Neuronal stem cell (in vitro differentiated cells): ENCODE results near the gene UBAC2.

Source experiments
- DNase-seq: peaks from one replicate; pipeline ENCODE4 v3.0.0-alpha.2; 2013; ENCODE audit warnings: low spot score
- H2AFZ ChIP-seq: one replicate; pipeline ENCODE4 v1.6.1; 2013; ENCODE audit warnings: mild to moderate bottlenecking, low read length, inconsistent platforms
- H2AK5ac ChIP-seq: 2 replicates; pipeline ENCODE4 v1.6.1; 2013; ENCODE audit warnings: low read depth, mild to moderate bottlenecking, inconsistent platforms, low read length, moderate library complexity, mixed read lengths
- H2BK120ac ChIP-seq: 2 replicates; pipeline ENCODE4 v1.6.1; 2013; ENCODE audit warnings: low read depth, mild to moderate bottlenecking, inconsistent platforms, low read length, moderate library complexity, mixed read lengths
- H2BK12ac ChIP-seq: one replicate; pipeline ENCODE4 v1.6.1; 2013; ENCODE audit warnings: low read length, inconsistent platforms
- H2BK15ac ChIP-seq: 2 replicates; pipeline ENCODE4 v1.6.1; 2013; ENCODE audit warnings: mild to moderate bottlenecking, low read length, inconsistent platforms, mixed read lengths
- H2BK5ac ChIP-seq: one replicate; pipeline ENCODE4 v1.6.1; 2013; ENCODE audit warnings: inconsistent platforms, mild to moderate bottlenecking, low read length, moderate library complexity
- H3K14ac ChIP-seq: one replicate; pipeline ENCODE4 v1.6.1; 2013; ENCODE audit warnings: low read length, inconsistent platforms
- H3K18ac ChIP-seq: 2 replicates; pipeline ENCODE4 v1.6.1; 2013; ENCODE audit warnings: low read length, inconsistent platforms
- H3K23ac ChIP-seq: 2 replicates; pipeline ENCODE4 v1.6.1; 2013; ENCODE audit warnings: low read depth, mild to moderate bottlenecking, mixed read lengths, low read length, inconsistent platforms; ENCODE audit not compliant: poor library complexity
- H3K27ac ChIP-seq: replicated peaks from 3 replicates; pipeline ENCODE4 v1.5.1; 2013; ENCODE audit warnings: low read length, inconsistent platforms
- H3K27me3 ChIP-seq, 3 experiments: 2 replicates each; pipeline ENCODE4 v1.6.1; 2013; ENCODE audit warnings: low read length in 3 of 3, mild to moderate bottlenecking in 2 of 3, inconsistent platforms in 1 of 3, low read depth in 1 of 3, mixed read lengths in 1 of 3, moderate library complexity in 1 of 3; ENCODE audit not compliant: control insufficient read depth in 3 of 3, insufficient read depth in 3 of 3
- H3K36me3 ChIP-seq, 2 donors: replicated peaks in 1 of 2; 2 replicates each; pipeline ENCODE4 v1.6.1; 2013; ENCODE audit warnings: low read length in 2 of 2; ENCODE audit not compliant: control insufficient read depth in 2 of 2, insufficient read depth in 2 of 2
- H3K4ac ChIP-seq: 2 replicates; pipeline ENCODE4 v1.6.1; 2013; ENCODE audit warnings: inconsistent platforms, mild to moderate bottlenecking, low read length, moderate library complexity
- H3K4me1 ChIP-seq, 2 donors: 1 replicate in 1 of 2; 2 replicates in 1 of 2; pipeline ENCODE4 v1.6.1; 2013; ENCODE audit warnings: low read length in 2 of 2, low read depth in 1 of 2; ENCODE audit not compliant: control insufficient read depth in 2 of 2, insufficient read depth in 1 of 2
- H3K4me2 ChIP-seq: one replicate; pipeline ENCODE4 v1.6.1; 2013; ENCODE audit warnings: mild to moderate bottlenecking, low read length, inconsistent platforms; ENCODE audit not compliant: insufficient read depth, poor library complexity, severe bottlenecking
- H3K4me3 ChIP-seq, 2 donors: 2 replicates each; pipeline ENCODE4 v1.5.1; 2013; ENCODE audit warnings: low read length in 2 of 2, mild to moderate bottlenecking in 2 of 2, inconsistent platforms in 1 of 2, moderate library complexity in 1 of 2
- H3K79me1 ChIP-seq: one replicate; pipeline ENCODE4 v1.6.1; 2013; ENCODE audit warnings: low read depth, mild to moderate bottlenecking, inconsistent platforms, low read length, moderate library complexity
- H3K9ac ChIP-seq: one replicate; pipeline ENCODE4 v1.6.1; 2013; ENCODE audit warnings: mild to moderate bottlenecking, low read depth, low read length, inconsistent platforms; ENCODE audit not compliant: poor library complexity
- H3K9me3 ChIP-seq, 2 donors: replicated peaks in 1 of 2; 2 replicates each; pipeline versions ENCODE3 to v1.6.1; 2013; ENCODE audit warnings: low read length in 2 of 2, mild to moderate bottlenecking in 2 of 2, inconsistent platforms in 1 of 2, low read depth in 1 of 2, mixed read lengths in 1 of 2, moderate library complexity in 1 of 2; ENCODE audit not compliant: control insufficient read depth in 2 of 2, insufficient read depth in 1 of 2
- H4K8ac ChIP-seq: one replicate; pipeline ENCODE4 v1.6.1; 2013; ENCODE audit warnings: low read depth, mild to moderate bottlenecking, inconsistent platforms, low read length, moderate library complexity
- H4K91ac ChIP-seq: one replicate; pipeline ENCODE4 v1.6.1; 2013; ENCODE audit warnings: low read length, low read depth, mild to moderate bottlenecking, inconsistent platforms; ENCODE audit not compliant: poor library complexity
- WGBS, 2 donors: extraction: QIAGEN DNeasy Blood & Tissue Kit; methylation state at CpG; one replicate each; pipeline ENCODE4 v1.1.7; 2013; ENCODE audit warnings: missing lambda C conversion rate in 2 of 2, mixed read lengths in 1 of 2; ENCODE audit not compliant: insufficient read length in 2 of 2, insufficient replicate concordance in 1 of 2; ENCODE audit errors: extremely low coverage in 2 of 2; 5-methylcytosine and 5-hydroxymethylcytosine counted together

The UBAC2 gene

DNA sequence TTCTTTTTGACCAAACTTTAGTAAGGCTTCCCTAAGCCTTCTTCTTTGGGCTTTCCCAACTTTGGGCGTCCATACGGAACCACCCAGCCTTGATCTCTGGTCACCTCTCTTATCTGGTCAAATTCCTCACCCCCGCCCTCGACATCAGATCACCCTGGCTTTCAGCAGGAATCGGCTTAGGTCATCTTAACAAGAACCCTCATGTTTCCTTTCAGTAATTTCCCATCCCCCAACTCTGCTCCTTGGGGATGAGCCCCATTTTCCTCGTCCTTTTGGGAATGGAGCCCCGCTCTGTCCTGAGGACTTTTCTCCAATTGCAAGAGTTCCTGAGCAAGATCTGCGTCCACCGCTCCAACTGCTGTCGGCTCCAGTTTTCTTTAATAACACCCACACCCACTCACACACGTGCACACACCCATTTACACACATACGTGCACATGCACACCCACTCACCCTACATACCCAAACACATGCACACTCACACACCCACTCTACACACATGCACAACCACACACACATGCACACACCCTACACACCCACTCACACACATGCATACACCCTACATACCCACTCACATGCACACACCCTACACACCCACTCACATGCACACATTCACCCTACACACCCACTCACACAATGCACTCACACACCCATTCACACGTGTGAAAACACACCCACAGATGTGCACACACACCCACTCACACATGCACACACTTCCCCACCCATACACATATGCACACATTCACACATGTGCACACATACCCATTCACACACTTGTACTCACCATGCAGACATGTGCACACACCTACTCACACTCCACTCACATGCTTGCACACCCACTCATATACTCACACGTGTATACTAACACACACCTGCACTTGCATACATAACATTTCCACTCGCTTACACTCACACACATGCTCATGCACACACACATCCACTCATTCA lies 213.7 kb downstream of the UBAC2 start:
- Histone ChIP-seq H3K4me2 (no peak overlapping the region), H3K9ac (no peak overlapping the region), H3K18ac (no peak overlapping the region), H3K9me3 (peaks cover 6 to 17% of the 10 kb centered on the region in 2 donors), H3K4ac (no peak overlapping the region), H3K14ac (peak overlapping the region; percentile 39), H3K4me3 (peak overlapping the region in 1 of 2 donors; percentile 67), H4K8ac (no peak overlapping the region), H2BK15ac (no peak overlapping the region), H3K23ac (peak overlapping the region; percentile 68), H2AK5ac (no peak overlapping the region), H2BK120ac (no peak overlapping the region), H3K79me1 (no peaks in the 10 kb centered on the region), H3K4me1 (peaks cover 10 to 20% of the 10 kb centered on the region in 2 donors), H4K91ac (no peak overlapping the region), H2BK5ac (peak overlapping the region; percentile 30), H2BK12ac (no peak overlapping the region), H3K36me3 (no peaks in the 10 kb centered on the region), H3K27ac (no peak overlapping the region), H2AFZ (no peak overlapping the region), H3K27me3 (peaks cover 0 to 35% (median 3%) of the 10 kb centered on the region in 3 experiments)
- 100% methylated on average over 1 of the region's 15 CpGs for WGBS, 2 donors
- no peak for DNase-seq

DNA sequence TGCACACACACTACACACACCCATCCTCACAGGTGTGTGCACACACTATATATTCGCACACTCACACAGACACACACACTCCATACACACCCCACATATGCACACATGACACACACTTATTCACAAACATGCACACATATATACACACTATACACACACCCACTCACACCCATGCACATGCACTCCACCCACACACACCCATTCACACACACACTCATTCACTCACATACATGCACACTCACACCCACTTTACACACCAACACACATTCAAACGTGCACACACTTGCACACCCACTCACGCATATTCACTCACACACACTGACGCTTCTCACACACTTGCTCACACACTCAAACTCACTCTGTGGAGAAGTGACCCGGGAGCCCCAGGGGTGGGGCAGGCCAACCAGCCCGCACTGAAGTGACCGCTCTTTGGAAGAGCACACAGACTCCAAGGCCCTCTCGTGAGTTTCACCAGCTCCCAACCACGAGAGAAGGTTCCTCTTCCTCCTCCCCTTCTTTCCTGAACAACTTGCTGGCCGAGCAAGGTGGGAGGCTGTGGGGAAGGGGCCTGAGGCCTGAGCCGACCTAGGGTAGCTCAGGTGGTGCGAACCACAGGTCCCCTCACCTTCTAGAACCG lies 214.5 kb downstream of the UBAC2 start:
- H3K4me1 ChIP-seq, result peaks cover 10 to 20% of the 10 kb centered on the region in 2 donors
- H3K4ac ChIP-seq, result no peak overlapping the region
- no peaks in the 10 kb centered on the region for H3K36me3 ChIP-seq
- H3K27me3 ChIP-seq, result peaks cover 0 to 43% (median 3%) of the 10 kb centered on the region in 3 experiments
- H3K27ac ChIP-seq, result no peak overlapping the region
- peak overlapping the region; percentile 35 for H2BK12ac ChIP-seq
- H4K91ac ChIP-seq, result no peak overlapping the region
- H3K4me2 ChIP-seq, result no peak overlapping the region
- DNase-seq, result no peak
- H2AK5ac ChIP-seq, result peak overlapping the region; percentile 16
- H3K14ac ChIP-seq, result peak overlapping the region; percentile 39
- no peak overlapping the region for H4K8ac ChIP-seq
- H3K4me3 ChIP-seq, result no peak overlapping the region
- peaks cover 6 to 14% of the 10 kb centered on the region in 2 donors for H3K9me3 ChIP-seq
- no peak overlapping the region for H3K9ac ChIP-seq
- WGBS, 2 donors, result 100% methylated on average over 3 of the region's 13 CpGs; no CpG with 5 or more reads in 1 of the 2 donors
- peak overlapping the region; percentile 68 for H3K23ac ChIP-seq
- no peak overlapping the region for H2BK15ac ChIP-seq
- H2AFZ ChIP-seq, result no peak overlapping the region
- no peaks in the 10 kb centered on the region for H3K79me1 ChIP-seq
- H2BK120ac ChIP-seq, result no peak overlapping the region
- peak overlapping the region; percentile 32 for H3K18ac ChIP-seq
- H2BK5ac ChIP-seq, result no peak overlapping the region

DNA sequence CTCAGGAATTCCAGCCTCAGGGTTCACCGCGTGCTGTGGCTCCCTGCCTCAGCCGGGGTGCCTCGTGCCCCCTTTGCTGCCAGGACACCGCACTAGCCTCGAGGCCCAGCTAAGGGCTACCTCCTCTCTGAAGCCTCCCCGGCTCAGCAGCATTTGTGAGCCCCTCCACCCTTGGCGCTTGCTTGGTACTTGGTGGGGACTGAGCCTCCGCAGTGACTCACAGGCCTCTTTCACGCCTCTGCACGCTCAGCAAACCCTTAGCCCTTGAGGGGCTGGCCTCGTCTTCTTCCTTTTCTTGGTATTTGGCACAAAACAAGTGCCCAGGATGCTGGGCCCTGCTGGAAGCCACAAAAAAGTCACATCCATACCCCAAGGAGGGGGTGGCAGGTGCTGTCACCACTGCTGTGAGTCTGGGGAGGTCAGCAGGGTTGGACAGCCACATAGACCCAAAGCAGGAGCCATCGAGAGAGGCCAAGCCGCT lies 215.2 kb downstream of the UBAC2 start:
- no peak overlapping the region for H3K14ac ChIP-seq
- no peak overlapping the region for H4K8ac ChIP-seq
- H4K91ac ChIP-seq, result no peak overlapping the region
- H2BK12ac ChIP-seq, result no peak overlapping the region
- H3K9me3 ChIP-seq, result peaks cover 6 to 14% of the 10 kb centered on the region in 2 donors
- no peak overlapping the region for H3K4ac ChIP-seq
- H3K36me3 ChIP-seq, result no peaks in the 10 kb centered on the region
- DNase-seq, result no peak
- peak overlapping the region; percentile 90 for H2AK5ac ChIP-seq
- peaks cover 0 to 42% (median 3%) of the 10 kb centered on the region in 3 experiments for H3K27me3 ChIP-seq
- H3K4me3 ChIP-seq, result no peak overlapping the region
- whole genome bisulfite sequencing, 2 donors, result no CpG with 5 or more reads among the region's 14 CpGs
- H3K23ac ChIP-seq, result no peak overlapping the region
- peak overlapping the region; percentile 31 for H3K18ac ChIP-seq
- H3K79me1 ChIP-seq, result no peaks in the 10 kb centered on the region
- H3K4me2 ChIP-seq, result no peak overlapping the region
- H2AFZ ChIP-seq, result no peak overlapping the region
- H3K27ac ChIP-seq, result no peak overlapping the region
- peaks cover 10 to 20% of the 10 kb centered on the region in 2 donors for H3K4me1 ChIP-seq
- H2BK5ac ChIP-seq, result no peak overlapping the region
- no peak overlapping the region for H2BK120ac ChIP-seq
- H3K9ac ChIP-seq, result no peak overlapping the region
- H2BK15ac ChIP-seq, result no peak overlapping the region
